Esophagus squamous epithelium (tissue), 4 donors: ENCODE results near the gene CNTLN.

ENCODE experiments used
- CTCF ChIP-seq, 6 experiments: fragments of 450-650 bp in 4 of 6; fragments of 200-600 bp in 2 of 6; sonication (generic) in 2 of 6; IDR thresholded peaks; one replicate each; pipeline ENCODE4 v1.5.1; 2016 to 2019; ENCODE audit warnings: antibody characterized with exemption in 6 of 6, mild to moderate bottlenecking in 4 of 6, moderate library complexity in 4 of 6
- POLR2A ChIP-seq, 4 donors: fragments of 450-650 bp; IDR thresholded peaks; one replicate each; pipeline ENCODE4 v1.6.1; 2017; ENCODE audit warnings: antibody characterized with exemption in 4 of 4, mild to moderate bottlenecking in 4 of 4, moderate library complexity in 3 of 4

- no peak for TF ChIP-seq CTCF (IDR thresholded peaks at IDR 0.05)
- no peak for TF ChIP-seq POLR2A (IDR thresholded peaks at IDR 0.05)
Observed at GRCh38 chr9:17487467-17487866, 352.6 kb downstream of the CNTLN start.
